Stimulated activated CD8-positive, alpha-beta memory T cell treated with anti-CD3 and anti-CD28 coated beads, Interleukin-12 subunit alpha, Interleukin-12 subunit beta, amount 100 ng/mL, for 24 hours (primary cell): Measurements from ENCODE around the gene TCF4.

ENCODE experiments used
- DNase-seq: peaks from one replicate; pipeline ENCODE4 v3.0.0-alpha.2; 2020; ENCODE audit errors: extremely low read depth

TCF4 gene

DNA sequence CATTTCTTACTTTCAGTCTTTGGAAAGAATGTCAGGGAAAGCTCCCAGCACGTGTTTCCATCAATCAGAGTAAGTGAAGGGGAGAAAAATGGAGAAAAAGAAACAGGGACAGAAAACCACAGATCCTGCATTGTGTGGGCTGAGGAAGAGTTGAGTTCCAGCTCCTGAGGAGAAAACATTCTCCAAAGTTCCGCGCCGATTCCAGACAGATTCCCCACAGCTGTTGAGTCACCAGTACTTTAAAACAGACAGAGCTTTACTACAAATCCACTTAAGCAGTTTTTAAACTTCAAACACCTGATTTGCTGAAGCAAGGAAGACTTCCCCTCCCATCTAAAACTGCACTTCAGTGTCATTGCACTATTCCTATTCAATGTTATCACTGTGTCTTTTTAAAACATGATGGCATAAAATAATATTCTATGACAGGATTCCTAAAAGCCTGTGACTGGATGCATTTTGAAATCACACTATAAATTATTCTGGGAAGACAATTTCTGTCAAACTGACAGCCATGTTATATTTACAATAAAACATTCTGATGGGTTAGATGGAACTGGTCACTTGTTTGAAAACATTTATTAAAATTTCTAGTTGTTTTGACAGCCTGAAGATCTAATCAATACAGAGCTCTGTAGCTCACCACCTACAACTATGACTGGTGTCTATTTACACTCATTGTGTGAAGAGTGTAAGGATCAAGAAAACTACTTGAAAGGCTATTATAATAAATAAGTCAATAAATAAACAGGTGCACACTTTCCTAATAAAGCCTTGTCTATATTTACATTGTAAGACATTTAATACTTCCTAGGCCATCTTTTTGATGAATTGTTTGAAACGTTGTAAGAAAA is 40.9 kb downstream of the TCF4 start:
- DNase-seq, result no peak

DNA sequence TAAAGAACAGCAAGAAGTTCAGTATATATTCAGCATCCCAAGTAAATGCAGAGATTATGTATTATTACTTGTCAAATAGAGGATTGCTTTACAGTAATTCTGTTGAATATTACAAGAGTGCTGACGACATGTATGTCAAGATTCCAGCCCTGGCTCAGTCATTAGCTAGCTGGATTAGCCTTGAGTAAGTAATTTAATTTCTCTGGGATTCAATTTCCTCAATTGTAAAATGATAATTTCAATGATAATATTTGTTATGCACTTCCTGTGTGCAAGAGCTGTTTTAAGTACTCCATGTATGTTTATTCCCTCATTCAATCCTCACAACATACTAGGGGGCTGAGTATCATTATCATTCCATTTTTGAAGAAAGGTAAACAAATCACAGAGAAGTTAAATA is 44.0 kb downstream of the TCF4 start:
- DNase-seq, result no peak

DNA sequence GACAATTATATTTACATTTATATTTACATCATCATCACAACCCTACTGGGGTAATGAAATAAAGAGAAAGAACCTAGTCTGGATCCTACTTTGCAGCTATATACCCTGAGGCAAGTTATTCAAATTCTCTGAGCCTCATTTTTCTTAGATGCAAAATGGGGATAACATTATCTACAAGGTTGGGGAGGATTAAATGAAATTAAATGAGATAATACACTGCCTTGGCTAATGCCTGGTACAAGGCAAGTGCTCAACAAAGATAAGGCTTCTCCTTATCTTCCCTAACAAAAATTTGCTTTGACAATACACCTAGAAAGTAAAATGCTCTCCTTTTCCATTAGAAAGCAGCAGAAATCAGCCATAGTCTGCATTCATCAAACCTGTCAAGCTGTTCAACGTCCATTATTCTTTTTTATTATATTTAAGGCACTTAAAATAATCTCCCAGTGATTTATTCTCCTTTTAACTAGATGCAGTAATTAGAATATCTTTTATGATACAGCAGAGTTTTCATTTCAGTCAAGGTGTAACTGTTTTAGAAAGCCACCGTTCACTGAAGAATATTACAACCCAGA is 44.8 kb downstream of the TCF4 start:
- no peak for DNase-seq

DNA sequence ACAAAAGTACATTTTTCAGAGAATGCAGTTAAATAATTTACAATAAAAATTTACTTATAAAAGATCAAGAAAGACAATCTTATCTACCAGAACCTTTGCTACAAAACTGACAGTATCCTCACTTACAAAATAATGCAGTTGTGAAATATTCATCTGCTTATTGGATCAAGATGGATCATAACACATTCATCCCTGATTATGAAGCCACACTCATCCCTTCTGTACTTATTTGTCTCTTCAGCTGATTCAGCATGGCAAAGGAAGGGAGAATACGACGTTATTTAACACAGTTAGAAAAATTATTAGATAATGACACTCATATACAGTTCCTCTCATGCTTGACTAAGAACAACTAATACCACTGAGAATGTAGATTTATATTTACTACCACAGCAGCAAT is 46.4 kb downstream of the TCF4 start:
- DNase-seq, result no peak

DNA sequence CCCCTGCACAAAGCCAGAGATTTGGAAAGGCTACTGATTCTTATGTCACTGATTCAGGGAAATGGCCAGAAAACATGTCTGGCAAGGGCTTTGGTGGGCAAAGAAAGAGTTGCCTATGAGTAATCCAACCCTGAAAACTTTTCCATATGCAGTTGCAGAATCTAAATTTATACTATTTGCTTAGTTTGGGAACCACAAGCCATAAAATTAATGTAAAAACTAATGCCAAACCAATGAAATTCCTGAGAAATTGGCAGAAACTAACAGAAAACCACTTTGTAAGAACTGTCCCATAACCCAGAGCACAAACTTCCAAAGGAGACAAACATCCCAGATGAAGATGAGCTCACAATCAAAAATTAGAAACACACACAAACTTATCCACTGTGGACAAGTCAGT is 48.8 kb downstream of the TCF4 start:
- DNase-seq, result no peak

DNA sequence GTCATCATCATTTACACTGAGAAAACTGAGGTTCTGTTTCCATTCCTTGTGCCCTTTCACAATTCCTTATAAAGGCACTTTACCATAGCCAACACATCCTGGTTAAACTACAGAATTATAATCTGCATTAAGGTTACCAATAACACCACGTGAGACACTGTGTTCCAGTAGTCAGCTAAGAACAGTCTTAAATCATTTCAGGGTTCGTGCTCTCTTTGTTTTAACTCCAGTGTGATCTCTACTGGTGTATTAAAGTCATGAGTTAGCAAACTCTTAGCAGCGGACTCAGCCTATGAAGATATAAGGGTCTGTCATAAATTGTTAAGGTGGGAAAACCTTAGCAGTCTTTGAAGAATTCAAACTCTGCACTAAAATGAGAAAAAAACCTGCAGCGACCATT is 53.0 kb downstream of the TCF4 start:
- DNase-seq, result no peak

DNA sequence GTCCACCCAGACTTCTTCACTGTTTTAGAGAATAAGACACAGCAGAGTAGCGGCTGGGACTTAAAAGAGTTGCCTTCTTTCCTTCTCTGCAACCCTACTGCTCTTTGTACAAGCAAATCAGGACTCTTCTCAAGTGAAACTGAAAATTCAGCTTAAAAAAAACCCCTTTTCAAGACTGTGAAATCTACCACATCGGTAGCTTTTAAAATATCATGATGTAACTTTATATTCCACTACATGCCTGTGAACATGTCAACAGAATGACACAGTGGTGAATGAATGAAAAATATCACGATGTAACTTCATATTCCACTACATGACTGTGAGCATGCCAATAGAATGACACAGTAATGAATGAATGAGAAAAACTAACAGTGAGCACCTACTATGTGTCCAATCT is 53.4 kb downstream of the TCF4 start:
- no peak for DNase-seq

DNA sequence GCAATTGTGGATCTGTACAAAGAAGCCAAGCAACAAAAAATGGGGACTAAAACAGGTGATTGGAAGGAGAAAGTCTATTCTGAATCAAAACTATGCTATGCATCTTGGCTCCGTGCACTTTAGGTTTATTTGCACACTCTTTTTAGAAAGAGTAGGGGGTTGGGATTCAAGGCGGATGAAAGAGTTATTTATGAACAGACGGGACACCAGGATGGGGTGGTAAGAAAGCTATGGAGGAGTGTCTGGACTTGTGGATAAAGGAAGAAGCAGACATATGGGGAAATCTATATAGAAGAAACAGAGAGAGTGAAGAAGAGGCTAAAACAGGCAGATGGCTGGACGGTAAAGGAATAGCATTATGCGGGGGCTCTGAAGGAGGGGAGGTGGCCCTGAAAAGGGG is 57.8 kb downstream of the TCF4 start:
- DNase-seq, result no peak

DNA sequence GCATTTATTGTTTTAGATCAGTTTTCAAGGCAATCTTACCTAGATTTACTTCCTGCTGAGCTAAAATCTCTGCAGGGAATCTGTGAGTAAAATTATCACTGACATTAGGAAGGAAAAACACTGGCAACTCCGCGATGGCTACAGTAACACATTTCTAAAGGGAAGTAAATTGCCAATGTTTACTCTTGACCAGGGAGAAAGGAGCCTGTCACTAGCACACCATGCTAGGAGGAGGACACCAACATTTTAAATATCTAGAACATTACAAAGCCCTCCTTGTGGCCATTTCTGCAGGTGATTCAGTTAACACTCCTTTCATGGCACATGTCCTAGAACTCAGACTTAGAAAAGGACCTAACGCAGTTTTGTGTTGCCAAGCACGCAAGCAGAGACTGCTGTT is 58.4 kb downstream of the TCF4 start:
- no peak for DNase-seq

DNA sequence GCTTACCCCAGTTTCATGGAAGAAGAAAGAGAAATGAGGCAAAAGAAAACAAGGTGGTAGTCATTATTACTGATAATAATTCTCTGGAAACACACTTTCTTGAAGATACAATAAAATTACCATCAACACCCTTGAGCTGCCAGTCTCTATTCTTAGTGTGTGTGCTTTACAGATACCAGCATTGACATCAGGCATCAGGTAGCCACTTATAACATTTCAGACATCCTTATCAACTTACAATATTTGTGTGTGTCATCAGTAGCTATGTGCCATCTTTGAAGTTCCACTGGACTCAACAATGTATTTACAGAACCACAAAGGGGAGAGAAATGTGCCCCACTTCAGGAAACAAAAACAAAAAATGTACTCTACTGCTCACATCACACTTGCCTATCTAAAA is 62.1 kb downstream of the TCF4 start:
- no peak for DNase-seq

DNA sequence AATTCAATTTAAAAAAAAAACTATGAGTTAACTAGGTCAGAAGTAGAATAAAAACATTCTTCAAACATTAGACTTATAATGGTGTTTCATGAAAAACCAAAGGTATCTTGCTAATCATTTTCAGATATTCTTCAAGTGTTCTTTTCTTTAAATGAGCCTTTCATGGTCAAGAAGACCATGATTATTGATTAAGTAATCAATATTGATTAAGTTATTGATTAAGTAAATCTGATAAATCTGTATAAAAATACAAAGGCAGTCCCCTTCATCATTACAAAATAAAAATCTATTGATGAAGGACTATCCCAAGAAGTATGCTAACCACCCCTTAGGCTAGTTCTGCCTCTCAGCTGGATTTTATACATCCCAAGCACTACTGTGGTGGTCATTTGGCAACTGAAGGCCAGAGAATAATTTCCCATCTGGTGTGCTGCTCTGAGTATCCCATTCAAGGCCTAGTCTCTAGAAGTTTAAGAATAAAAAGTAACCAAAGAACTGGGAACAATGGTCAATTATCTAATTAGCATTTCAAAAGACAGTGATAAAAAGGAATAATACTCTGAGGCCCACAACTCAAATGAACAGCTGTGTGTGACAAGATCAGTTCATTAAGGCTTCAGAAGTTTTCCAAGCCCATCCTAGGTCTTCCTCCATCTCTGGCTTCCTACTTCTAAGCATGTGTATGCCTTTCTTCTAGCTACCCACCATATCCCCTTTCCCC is 63.5 kb downstream of the TCF4 start:
- no peak for DNase-seq

DNA sequence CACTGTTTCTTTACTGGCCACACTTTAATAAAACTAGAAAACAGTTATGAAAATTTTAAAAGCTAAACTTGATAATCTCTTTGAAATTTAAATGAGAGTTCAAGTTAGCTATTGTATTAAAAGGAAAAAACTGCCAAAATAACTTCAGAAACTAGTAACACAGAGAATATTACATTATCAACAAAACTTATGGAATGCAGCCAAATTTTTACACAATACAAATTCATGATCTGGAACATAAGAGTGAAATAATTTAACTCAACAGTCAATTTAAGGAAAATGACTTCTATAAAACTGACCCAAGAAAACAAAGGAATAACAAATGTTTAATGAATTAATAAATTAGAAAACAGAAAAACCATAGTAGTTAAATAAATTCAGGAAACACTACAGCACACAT is 65.0 kb downstream of the TCF4 start:
- no peak for DNase-seq

DNA sequence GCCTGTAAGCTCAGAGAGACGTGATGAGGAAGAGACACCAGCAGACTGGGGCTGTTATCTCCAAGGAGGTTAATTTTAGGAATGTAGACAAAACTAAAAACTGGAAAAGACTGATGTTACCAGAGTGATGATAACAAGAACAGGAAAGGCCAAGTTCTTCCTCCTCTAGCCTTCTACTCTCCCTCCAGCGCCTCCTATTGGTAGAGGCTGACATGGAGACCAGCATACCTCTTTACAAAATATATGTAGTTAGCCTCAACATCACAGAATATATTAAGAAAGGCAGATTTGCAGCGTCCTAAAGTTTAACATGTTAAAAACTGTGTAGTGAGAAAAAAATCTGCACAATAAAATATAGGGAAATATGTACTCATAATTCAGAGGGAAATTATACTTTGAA is 66.0 kb downstream of the TCF4 start:
- DNase-seq, result no peak

DNA sequence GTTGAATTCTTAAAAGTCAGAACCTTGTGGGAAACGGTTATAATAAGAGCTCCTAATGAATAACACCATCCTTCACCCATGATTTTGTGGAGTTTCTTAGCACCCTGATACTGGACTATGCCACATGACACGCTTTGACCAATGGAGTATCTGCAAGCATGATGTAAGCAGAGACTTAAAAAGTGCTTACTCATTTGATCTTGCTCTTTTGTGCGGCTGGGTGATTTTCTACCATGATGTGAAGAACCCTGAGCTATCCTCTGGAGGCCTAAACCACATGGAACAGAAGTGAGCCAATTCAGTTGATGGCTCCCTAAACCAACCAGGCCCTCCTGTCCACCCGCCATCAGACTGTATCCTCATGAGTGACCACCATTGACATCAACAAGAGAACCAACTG is 70.9 kb downstream of the TCF4 start:
- no peak for DNase-seq

DNA sequence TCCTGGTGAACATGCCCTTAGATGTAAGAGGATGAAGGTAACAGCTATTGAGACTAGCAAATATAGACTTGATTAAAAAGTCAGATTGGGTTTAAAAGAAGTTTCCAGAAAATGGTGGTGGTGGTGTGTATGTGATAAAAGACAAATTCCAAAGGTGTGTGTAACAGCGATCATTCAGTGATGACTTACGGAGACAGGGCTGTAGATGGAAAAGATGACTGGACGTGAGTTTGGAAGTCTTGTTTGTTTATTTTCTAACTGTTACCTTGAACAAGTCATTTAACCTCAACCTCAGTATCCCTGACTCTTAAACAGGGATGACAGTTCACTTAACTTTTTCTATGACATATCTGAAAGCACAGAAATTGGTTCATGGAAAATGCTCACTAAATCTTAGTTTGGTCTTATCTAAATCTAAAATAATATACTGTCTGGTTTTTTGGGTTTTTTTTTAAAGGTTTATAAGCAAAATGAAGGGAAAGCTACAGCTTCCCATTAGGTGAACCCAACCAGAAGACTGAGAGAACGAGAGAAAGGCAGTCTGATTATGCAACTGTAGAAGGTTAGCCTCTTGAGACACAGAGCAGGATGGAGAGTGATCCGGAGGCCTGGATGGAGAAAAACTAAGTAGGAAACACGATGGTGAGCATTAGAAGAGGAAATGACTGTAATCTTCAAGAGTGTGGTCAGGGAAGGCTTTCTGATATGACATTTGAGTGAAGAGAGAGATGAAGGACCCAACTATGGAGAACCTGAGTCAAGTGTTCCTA is 71.9 kb downstream of the TCF4 start:
- DNase-seq, result no peak

DNA sequence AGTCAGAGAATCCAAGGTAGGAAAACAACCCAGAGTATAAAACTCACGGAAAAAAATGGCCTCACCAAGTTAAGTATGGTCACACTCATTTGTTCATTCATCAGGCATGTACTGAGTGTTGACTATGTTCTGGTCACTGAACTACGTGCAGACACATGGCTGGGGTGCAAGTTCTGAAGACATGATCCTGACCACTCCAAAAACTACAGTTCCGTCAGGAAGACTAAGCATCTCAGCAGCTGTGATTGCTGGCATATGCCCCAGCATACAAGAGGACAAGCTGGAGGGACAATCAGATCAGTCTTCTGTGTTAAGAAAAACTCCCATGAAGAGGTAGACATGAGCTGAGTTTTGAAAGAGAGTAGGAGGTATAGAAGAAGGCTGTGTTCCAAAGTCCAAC is 72.8 kb downstream of the TCF4 start:
- no peak for DNase-seq

DNA sequence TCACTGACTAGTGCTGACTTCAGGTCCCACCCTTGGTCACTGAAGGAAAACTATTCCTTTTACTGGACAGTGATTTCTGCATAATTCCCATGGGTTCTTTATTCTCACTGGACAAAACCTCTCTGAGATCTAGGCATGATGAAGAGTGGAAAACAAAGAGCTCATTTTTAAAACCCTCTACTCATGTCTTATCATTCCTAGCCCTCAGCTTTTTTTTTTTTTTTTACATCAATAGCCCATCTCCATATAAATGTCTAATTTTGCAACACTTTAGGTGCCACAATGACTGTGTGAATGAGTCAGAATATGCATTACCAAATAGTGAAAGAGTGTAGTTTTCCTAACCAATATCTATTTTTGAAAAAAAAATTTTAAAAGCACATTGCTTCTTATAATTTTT is 74.8 kb downstream of the TCF4 start:
- no peak for DNase-seq

DNA sequence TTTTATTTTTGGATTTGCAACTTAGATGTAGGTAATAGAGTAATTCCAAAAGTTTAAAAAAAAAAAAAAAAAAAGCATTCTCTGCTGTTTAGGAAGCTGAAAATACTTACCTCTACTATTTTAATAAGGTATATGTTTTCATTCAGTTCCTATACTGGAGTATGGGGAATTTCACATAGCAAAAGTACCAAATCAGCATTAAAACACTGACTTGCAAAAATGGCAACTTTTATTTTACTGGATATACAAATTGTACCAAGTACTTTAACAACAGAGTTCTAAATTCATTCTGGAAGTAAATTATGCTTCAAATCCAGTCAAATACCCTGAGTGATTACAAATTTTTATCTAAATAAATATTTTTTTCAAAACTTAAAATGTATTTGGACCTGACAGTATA is 76.7 kb downstream of the TCF4 start:
- no peak for DNase-seq

DNA sequence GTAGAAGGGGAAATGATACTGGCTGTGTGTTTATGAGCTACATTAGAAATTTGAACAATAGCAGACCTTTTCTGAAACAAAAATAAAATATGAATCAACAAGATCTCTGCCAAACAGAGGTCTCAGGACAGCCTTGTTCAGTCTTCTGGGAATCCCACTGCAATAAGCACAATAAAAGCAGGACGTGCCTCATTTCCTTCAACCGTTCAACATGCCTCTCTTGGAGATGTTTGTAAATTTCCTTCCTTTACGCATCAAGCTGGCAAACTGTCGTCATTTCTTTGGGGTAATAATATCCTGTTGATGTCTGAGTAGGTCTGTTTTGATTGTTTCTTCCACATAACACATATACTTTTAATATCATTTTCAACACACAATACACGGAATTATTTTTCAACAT is 77.2 kb downstream of the TCF4 start:
- DNase-seq, result no peak

DNA sequence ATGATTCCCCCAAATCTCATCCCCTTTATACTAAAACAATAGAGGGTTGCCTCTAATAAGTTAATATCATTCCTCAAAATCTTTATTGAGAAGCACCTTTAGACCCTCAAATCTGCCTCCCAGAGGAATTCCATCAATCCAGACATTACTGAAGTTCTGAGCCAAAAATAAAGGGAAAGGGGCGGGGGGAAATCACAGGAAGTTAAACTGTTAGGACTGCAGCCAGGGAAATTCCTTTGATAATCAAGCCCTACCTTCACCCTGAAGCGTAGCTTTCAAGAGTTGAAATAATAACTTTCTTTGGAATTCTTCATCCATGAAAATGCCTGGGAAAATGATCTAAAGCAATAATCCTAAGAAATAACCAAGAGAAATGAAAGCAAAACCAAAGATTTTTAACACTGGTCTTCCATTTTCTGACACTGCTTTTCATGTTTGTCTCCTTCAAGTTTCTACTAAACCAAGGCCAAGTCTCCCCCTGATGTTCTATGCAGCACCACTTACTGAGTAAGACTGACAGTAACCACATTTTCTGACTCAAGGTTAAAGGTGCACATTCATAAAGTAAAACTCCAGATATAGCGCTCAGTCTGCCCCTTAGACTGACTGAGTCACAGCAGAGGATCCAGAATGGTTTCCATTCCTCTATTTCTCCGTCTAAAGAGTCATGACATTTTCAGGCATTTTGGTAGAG is 78.2 kb downstream of the TCF4 start:
- DNase-seq, result no peak

DNA sequence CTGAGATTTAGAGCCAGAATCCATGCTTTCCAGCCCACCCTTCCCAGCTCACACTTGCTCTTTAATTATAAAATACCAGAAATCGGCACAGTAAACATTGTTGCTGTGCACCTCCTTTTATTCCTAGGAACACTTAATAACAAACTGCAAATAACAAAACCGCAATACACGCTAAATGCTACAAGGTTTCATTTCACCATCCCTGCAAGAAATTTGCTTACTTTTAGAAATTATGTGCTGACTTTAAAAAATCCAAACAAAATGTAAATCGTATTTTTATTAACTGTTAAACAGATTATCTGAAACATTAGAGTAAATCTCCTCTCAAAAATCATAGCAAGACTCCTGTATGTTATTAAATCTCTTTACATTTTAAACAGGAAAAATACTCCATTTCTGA is 79.3 kb downstream of the TCF4 start:
- no peak for DNase-seq

DNA sequence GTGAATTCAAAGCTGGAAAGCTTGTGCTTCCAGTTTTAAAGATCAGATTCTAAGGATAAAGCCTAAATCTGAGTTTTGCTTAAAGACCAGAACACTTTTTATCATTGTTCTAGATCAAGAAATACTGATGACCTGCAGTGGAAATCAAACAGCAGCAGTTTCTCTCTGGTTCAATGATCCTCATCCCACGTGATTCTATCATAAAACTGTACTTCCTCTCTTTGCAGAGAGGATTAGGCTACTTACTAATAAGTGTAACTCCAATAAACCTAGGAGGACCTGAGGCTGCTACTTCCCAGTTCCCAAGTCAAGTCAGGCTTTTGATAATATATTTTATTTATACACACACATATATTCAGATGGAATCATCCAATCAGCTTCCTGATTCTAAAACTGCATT is 81.9 kb downstream of the TCF4 start:
- no peak for DNase-seq
